Common myeloid progenitor, CD34-positive (primary cell): ENCODE data around the gene ATP6V0C.

ENCODE experiments used
- CTCF ChIA-PET: fragments of 350-600 bp; sonication (Branson Sonifier 250); formaldehyde crosslinking; loops from one replicate; lab custom pipeline; 2021; ENCODE audit warnings: antibody characterized with exemption; lab: Charles Lee
- POLR2A ChIA-PET: fragments of 350-600 bp; sonication (Branson Sonifier 250); formaldehyde crosslinking; loops from one replicate; lab custom pipeline; 2021; ENCODE audit warnings: antibody characterized with exemption; lab: Charles Lee
- DNase-seq, 3 donors: peaks; one replicate each; pipeline versions ENCODE4 v3.0.0 to v3.0.0-alpha.2; 2013
- H3K27ac ChIP-seq, 2 experiments: 1 replicate in 1 of 2; 2 replicates in 1 of 2; pipeline ENCODE4 v1.7.0; 2013; ENCODE audit warnings: inconsistent platforms in 2 of 2, low read length in 2 of 2, mild to moderate bottlenecking in 2 of 2, low read depth in 1 of 2, moderate library complexity in 1 of 2; ENCODE audit not compliant: severe bottlenecking in 2 of 2, insufficient read depth in 1 of 2, poor library complexity in 1 of 2
- H3K27me3 ChIP-seq, 5 experiments: replicated peaks in 2 of 5; 1 replicate in 3 of 5; 2 replicates in 2 of 5; pipeline versions ENCODE4 v1.6.1 to v1.7.0; 2013; ENCODE audit warnings: low read length in 4 of 5, mild to moderate bottlenecking in 2 of 5, moderate library complexity in 2 of 5, inconsistent platforms in 1 of 5; ENCODE audit not compliant: insufficient read depth in 5 of 5, control insufficient read depth in 4 of 5
- H3K36me3 ChIP-seq, 4 experiments: 1 replicate in 2 of 4; 2 replicates in 2 of 4; pipeline versions ENCODE4 v1.6.1 to v1.7.0; 2013; ENCODE audit warnings: low read length in 3 of 4, control low read depth in 1 of 4, mild to moderate bottlenecking in 1 of 4; ENCODE audit not compliant: control insufficient read depth in 4 of 4, insufficient read depth in 4 of 4
- H3K4me1 ChIP-seq, 4 experiments: 1 replicate in 3 of 4; 2 replicates in 1 of 4; pipeline versions ENCODE4 v1.6.1 to v1.7.1; 2013; ENCODE audit warnings: low read length in 3 of 4, mild to moderate bottlenecking in 3 of 4, control low read depth in 1 of 4, inconsistent platforms in 1 of 4, moderate library complexity in 1 of 4; ENCODE audit not compliant: control insufficient read depth in 4 of 4, insufficient read depth in 4 of 4; ENCODE audit errors: control extremely low read depth in 1 of 4
- H3K4me3 ChIP-seq, 7 experiments: 1 replicate in 4 of 7; 2 replicates in 3 of 7; pipeline versions ENCODE4 v1.5.1 to v1.7.0; 2013; ENCODE audit warnings: mild to moderate bottlenecking in 7 of 7, low read length in 6 of 7, moderate library complexity in 6 of 7, inconsistent platforms in 2 of 7, low read depth in 2 of 7, control low read depth in 1 of 7; ENCODE audit not compliant: insufficient read depth in 4 of 7, control insufficient read depth in 1 of 7; ENCODE audit errors: extremely low read depth in 1 of 7
- H3K9me3 ChIP-seq, 5 experiments: 1 replicate in 4 of 5; 2 replicates in 1 of 5; pipeline versions ENCODE4 v1.6.1 to v1.7.1; 2013; ENCODE audit warnings: low read length in 4 of 5, mild to moderate bottlenecking in 2 of 5, inconsistent platforms in 1 of 5, low read depth in 1 of 5, moderate library complexity in 1 of 5; ENCODE audit not compliant: control insufficient read depth in 4 of 5, insufficient read depth in 2 of 5; ENCODE audit errors: control extremely low read depth in 1 of 5
- WGBS: methylation state at CpG from one replicate; pipeline ENCODE4 v1.1.5; 2013; ENCODE audit not compliant: insufficient coverage; 5-methylcytosine and 5-hydroxymethylcytosine counted together

ATP6V0C gene

DNA sequence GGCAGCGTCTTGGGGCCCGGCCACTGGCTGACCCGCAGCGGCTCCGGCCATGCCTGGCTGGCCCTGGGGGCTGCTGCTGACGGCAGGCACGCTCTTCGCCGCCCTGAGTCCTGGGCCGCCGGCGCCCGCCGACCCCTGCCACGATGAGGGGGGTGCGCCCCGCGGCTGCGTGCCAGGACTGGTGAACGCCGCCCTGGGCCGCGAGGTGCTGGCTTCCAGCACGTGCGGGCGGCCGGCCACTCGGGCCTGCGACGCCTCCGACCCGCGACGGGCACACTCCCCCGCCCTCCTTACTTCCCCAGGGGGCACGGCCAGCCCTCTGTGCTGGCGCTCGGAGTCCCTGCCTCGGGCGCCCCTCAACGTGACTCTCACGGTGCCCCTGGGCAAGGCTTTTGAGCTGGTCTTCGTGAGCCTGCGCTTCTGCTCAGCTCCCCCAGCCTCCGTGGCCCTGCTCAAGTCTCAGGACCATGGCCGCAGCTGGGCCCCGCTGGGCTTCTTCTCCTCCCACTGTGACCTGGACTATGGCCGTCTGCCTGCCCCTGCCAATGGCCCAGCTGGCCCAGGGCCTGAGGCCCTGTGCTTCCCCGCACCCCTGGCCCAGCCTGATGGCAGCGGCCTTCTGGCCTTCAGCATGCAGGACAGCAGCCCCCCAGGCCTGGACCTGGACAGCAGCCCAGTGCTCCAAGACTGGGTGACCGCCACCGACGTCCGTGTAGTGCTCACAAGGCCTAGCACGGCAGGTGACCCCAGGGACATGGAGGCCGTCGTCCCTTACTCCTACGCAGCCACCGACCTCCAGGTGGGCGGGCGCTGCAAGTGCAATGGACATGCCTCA is 41.9 kb upstream of the ATP6V0C start:
- Histone ChIP-seq H3K4me3 (peak overlapping the region in 3 of 7 experiments; percentile 28 to 58 (median 43)), H3K9me3 (no peaks in the 10 kb centered on the region), H3K27me3 (peaks cover 0 to 51% (median 19%) of the 10 kb centered on the region in 5 experiments), H3K27ac (no peak overlapping the region), H3K4me1 (peaks cover 4 to 70% (median 63%) of the 10 kb centered on the region in 4 experiments), H3K36me3 (no peaks in the 10 kb centered on the region)
- no peak for DNase-seq
- ChIA-PET POLR2A (no interaction called here), CTCF (interaction anchor here (0.8 to 1.0 kb wide), 2 partner anchors 11 to 12 kb away, joined by 3 read pairs; no protein-coding TSS in a partner anchor)
- WGBS: 37% methylated on average over 59 of the region's 61 CpGs

DNA sequence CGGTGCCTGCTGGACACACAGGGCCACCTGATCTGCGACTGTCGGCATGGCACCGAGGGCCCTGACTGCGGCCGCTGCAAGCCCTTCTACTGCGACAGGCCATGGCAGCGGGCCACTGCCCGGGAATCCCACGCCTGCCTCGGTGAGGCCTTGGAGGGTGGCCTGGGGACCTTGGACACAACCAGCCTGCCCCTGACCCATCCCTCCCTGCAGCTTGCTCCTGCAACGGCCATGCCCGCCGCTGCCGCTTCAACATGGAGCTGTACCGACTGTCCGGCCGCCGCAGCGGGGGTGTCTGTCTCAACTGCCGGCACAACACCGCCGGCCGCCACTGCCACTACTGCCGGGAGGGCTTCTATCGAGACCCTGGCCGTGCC is 41.3 kb upstream of the ATP6V0C start:
- H3K4me3 ChIP-seq: no peak overlapping the region

DNA sequence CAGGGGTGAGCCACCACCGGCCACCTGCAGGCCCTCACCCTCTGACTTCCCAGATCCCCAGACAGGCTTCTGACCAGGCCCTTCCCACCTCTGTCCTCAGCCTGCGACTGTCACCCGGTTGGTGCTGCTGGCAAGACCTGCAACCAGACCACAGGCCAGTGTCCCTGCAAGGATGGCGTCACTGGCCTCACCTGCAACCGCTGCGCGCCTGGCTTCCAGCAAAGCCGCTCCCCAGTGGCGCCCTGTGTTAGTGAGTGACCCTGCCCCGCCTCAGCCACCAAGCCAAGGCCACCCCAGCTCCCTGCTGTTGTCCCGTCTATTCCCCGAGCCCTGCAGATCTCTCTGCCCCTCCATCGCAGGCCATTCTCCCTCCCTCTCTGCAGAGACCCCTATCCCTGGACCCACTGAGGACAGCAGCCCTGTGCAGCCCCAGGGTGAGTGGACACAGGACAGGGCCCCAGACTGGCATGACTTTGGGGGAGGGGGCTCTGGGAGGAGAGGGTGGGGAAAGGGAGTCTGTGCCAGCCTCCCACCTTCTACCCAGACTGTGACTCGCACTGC is 40.8 kb upstream of the ATP6V0C start:
- CTCF ChIA-PET: interaction anchor here (0.6 to 1.1 kb wide), 3 partner anchors 10 to 37 kb away, joined by 3 to 4 read pairs (median 4); no protein-coding TSS in a partner anchor

More for the DNA sequence above, 41.3 kb upstream of the ATP6V0C start:
- no peaks in the 10 kb centered on the region for H3K9me3 ChIP-seq
- H3K4me1 ChIP-seq: peaks cover 4 to 64% (median 60%) of the 10 kb centered on the region in 4 experiments
- WGBS: 97% methylated on average over 27 of the region's 27 CpGs
- H3K27ac ChIP-seq: no peak overlapping the region
- no peaks in the 10 kb centered on the region for H3K36me3 ChIP-seq
- H3K27me3 ChIP-seq: peaks cover 0 to 51% (median 19%) of the 10 kb centered on the region in 5 experiments
- DNase-seq: no peak
- ChIA-PET POLR2A (no interaction called here), CTCF (interaction anchor here (1.0 to 1.1 kb wide), 3 partner anchors 10 to 15 kb away, joined by 3 to 4 read pairs (median 4); no protein-coding TSS in a partner anchor)

DNA sequence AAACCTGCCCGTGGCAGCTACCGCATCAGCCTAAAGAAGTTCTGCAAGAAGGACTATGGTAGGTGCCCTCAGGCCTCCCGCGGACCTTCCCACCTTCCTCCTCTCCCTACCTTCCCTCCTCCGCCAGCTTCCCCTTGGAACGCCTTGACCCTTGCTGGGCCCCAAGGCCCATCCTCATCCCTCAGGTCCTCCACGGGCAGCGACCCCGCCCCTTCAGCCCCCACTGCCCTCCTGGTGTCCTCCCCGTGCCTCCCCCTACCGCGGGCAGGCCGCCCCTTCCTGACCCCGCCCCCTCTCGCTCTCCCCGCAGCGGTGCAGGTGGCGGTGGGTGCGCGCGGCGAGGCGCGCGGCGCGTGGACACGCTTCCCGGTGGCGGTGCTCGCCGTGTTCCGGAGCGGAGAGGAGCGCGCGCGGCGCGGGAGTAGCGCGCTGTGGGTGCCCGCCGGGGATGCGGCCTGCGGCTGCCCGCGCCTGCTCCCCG is 40.3 kb upstream of the ATP6V0C start:
- WGBS: 3% methylated on average over 38 of the region's 49 CpGs
- peak in 1 of 3 donors; percentile 41 for DNase-seq
- H3K9me3 ChIP-seq: no peaks in the 10 kb centered on the region
- H3K27ac ChIP-seq: no peak overlapping the region
- ChIA-PET POLR2A (interaction anchor here (0.6 kb wide), 1 partner anchor 13 kb away, joined by 3 read pairs; the partner anchor contains the start of gene TEDC2), CTCF (interaction anchor here (0.6 to 2.4 kb wide), 4 partner anchors 9 to 38 kb away, joined by 3 to 19 read pairs (median 4); no protein-coding TSS in a partner anchor)
- H3K4me1 ChIP-seq: peaks cover 4 to 54% (median 50%) of the 10 kb centered on the region in 4 experiments
- H3K4me3 ChIP-seq: peak overlapping the region in 4 of 7 experiments; percentile 22 to 82 (median 76)
- H3K36me3 ChIP-seq: no peaks in the 10 kb centered on the region
- H3K27me3 ChIP-seq: peaks cover 0 to 49% (median 19%) of the 10 kb centered on the region in 5 experiments

More for the DNA sequence above, 40.8 kb upstream of the ATP6V0C start:
- Histone ChIP-seq H3K4me1 (peaks cover 4 to 59% (median 55%) of the 10 kb centered on the region in 4 experiments), H3K4me3 (peak overlapping the region in 3 of 7 experiments; percentile 22 to 82 (median 73)), H3K36me3 (no peaks in the 10 kb centered on the region), H3K27me3 (peaks cover 0 to 51% (median 19%) of the 10 kb centered on the region in 5 experiments), H3K9me3 (no peaks in the 10 kb centered on the region), H3K27ac (no peak overlapping the region)
- POLR2A ChIA-PET: interaction anchor here (0.6 kb wide), 1 partner anchor 13 kb away, joined by 3 read pairs; the partner anchor contains the start of gene TEDC2
- 84% methylated on average over 13 of the region's 14 CpGs for WGBS
- no peak for DNase-seq

DNA sequence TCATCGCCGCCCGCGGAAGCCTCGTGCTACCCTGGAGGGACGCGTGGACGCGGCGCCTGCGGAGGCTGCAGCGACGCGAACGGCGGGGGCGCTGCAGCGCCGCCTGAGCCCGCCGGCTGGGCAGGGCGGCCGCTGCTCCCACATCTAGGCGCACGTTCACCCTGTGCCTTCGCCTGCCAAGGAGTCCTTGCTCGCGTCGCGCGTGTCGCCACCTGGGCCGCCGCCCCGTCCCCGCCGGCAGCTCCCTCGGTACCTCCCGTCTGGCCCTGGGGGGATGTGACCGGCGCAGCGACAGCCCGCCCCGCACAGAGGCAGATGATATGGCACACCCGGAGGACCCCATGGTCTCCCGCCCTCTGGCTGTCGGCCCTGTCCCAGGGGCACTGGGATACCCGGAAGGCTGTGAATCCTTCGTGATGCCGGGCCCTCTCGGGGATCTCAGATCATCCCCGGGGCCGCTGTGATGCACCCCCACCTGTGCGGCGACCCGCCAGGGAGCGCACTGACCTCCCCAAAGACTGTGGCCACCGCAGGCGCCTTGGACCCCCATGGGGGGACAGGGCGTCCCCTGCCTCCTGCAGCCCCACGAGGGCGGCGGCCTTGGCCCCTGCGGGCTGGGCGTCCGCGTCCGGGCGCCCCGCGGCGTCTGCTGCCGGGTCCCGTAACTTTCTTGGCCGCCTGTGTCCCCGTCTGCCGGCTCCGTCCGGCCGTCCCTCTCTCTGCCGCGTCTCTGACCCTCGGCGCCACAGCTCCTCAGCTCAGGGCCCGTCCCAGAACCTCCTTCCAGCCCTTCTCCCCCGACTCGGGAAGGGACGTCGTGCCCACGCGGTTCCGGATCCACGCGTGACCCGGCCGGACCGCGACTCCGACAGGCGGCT is 39.5 kb upstream of the ATP6V0C start:
- H3K9me3 ChIP-seq: no peaks in the 10 kb centered on the region
- DNase-seq: peak; percentile 36 to 64 (median 57)
- peaks cover 0 to 43% (median 17%) of the 10 kb centered on the region in 5 experiments for H3K27me3 ChIP-seq
- peaks cover 4 to 46% (median 43%) of the 10 kb centered on the region in 4 experiments for H3K4me1 ChIP-seq
- ChIA-PET POLR2A (interaction anchor here (0.5 to 2.0 kb wide), 4 partner anchors 14 to 46 kb away, joined by 3 to 15 read pairs (median 3); partner anchors contain the start of gene TEDC2), CTCF (interaction anchor here (1.4 to 2.4 kb wide), 2 partner anchors 13 to 26 kb away, joined by 3 to 19 read pairs; no protein-coding TSS in a partner anchor)
- H3K4me3 ChIP-seq: peak overlapping the region; percentile 47 to 82 (median 72)
- H3K36me3 ChIP-seq: peaks cover 0 to 2% (median under 1%) of the 10 kb centered on the region in 4 experiments
- peak overlapping the region in 1 of 2 experiments; percentile 77 for H3K27ac ChIP-seq
- WGBS: 0% methylated on average over 92 of the region's 100 CpGs
